ENCODE data around the gene ARHGAP26.

Gene ARHGAP26

DNA sequence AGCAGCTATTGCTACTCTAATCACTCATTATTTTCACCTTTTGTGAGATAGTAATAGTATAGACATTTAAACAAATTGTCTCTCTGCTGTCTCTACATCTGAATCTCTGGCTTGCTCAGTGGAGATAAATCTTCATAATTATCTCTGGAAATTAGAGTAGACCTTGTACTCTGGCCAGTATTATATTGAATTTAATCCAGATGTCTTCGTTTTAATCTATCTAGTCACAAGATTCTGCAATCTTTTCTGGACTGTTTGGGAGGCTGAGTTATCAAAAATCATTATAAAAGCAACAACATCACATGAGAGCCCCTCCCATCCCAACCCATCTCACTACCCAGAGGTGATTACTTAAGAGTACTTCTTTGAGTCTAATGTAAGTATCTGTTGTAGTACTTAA lies 19.0 kb downstream of the ARHGAP26 start:
- Mint-ChIP-seq H3K27me3 (no peaks in the 10 kb centered on the region), H3K4me1 (ENCODE audit: low read depth) (peaks cover 34% of the 10 kb centered on the region), H3K9me3 (ENCODE audit: low read depth) (no peaks in the 10 kb centered on the region), H3K36me3 (peaks cover 10% of the 10 kb centered on the region), H3K27ac (no peak overlapping the region), H3K4me3 (no peak overlapping the region)

DNA sequence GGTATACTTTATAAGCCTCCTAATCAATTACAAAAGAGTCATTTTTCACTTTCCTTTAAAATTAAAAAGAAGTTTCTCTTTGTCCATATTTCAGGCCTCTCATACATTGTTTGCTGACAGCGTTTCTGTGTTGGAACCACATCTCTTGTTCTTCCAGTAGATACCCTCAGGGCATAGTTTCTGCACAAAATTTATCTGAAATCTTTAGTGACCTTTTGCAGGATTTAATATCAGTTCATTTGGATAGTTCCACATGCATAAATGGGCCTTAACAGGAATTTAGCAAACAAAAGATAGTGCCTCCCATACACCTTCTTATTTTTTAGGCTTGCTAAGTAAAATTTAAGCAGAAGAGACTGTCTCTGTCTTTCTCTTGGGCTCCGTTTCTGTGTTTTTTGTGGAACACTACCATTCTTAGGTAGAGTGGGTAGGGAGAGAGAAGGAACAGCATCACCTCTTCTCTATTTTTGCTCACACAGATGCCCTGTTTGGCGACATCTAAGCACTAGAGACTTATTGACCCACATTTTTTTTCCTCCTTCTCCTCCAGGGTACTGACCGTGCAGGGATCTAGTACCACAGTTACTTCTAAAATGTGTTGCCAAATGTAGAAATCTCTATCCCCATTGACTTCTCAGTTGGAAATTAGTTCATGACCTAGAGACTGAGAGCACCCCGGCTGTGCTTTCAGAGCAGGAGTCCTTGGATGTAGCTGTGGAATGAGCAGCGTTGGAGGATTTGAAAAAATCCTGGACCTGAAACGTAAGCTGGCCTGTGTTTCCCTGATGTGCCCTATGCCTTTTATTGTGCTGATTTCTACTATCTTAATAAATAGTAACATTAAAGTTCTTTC lies 22.1 kb downstream of the ARHGAP26 start:
- peaks cover 30% of the 10 kb centered on the region for H3K4me1 Mint-ChIP-seq (ENCODE audit: low read depth)
- no peaks in the 10 kb centered on the region for H3K27me3 Mint-ChIP-seq
- peaks cover 7% of the 10 kb centered on the region for H3K36me3 Mint-ChIP-seq

DNA sequence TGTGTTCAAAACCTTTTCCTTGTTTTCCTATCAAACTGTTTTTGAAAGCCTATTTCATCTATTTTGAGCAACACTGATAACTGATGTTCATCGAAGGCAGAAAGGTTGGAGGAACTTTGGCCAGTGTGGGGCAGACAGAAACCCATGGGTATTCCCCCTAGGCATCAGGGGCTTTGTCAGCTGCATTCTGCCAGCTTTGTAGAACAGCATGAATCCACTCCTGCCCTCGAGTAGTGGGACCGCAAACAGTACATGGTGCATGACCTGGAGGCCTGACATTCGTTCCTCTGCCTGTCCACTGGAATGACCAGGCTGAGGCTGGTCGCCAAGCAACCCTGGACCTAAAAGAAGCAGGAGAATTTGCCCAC lies 22.7 kb downstream of the ARHGAP26 start:
- peaks cover 33% of the 10 kb centered on the region for H3K4me1 Mint-ChIP-seq (ENCODE audit: low read depth)
- no peak overlapping the region for H3K4me3 Mint-ChIP-seq
- no peaks in the 10 kb centered on the region for H3K27me3 Mint-ChIP-seq
- no peaks in the 10 kb centered on the region for H3K9me3 Mint-ChIP-seq (ENCODE audit: low read depth)
- no peak overlapping the region for H3K27ac Mint-ChIP-seq
- peaks cover 7% of the 10 kb centered on the region for H3K36me3 Mint-ChIP-seq

More for the DNA sequence above, 22.1 kb downstream of the ARHGAP26 start:
- H3K4me3 Mint-ChIP-seq: no peak overlapping the region
- no peaks in the 10 kb centered on the region for H3K9me3 Mint-ChIP-seq (ENCODE audit: low read depth)
- no peak overlapping the region for H3K27ac Mint-ChIP-seq

DNA sequence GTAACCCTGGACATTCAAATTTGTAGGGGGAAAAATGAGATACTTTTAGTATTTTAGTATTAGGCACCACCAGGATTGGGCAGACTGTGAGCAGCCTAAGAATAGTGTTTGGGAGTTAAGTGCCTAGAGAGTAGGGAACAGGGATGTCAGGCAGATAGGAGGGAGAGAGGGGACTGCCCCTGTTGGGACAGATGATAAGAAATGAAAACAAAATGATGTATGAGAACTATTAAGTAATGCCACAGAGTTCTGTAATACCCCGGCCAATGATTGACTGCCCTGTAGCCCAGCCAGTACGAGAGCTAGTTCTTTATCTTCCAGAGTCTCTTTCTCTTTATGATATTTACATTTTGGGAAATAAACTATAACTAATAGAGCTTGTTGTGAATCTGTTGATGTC lies 24.4 kb downstream of the ARHGAP26 start:
- Mint-ChIP-seq H3K4me1 (ENCODE audit: low read depth) (peaks cover 44% of the 10 kb centered on the region), H3K27ac (no peak overlapping the region), H3K36me3 (peaks cover 7% of the 10 kb centered on the region), H3K4me3 (no peak overlapping the region), H3K27me3 (no peaks in the 10 kb centered on the region), H3K9me3 (ENCODE audit: low read depth) (no peaks in the 10 kb centered on the region)

DNA sequence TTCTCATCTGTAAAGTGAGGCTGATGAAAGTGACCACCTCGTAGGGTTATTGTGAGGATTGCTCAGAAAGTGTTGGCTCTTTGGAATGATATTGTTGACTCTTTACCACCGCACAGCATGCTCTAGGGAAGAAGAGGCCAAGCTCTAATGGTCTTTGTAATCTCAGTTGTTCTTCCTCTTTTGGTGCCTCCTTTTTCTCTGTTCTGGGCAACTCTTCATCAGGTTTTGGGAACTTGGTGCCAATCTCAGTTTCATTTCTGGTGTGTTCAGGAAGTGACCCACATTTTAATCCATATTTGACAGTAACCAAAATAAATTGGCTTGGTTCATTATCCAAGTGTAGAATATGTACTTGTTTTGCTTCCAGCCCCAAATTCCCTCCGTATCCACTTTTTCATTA lies 25.1 kb downstream of the ARHGAP26 start:
- peaks cover 51% of the 10 kb centered on the region for H3K4me1 Mint-ChIP-seq (ENCODE audit: low read depth)
- H3K27ac Mint-ChIP-seq: no peak overlapping the region
- no peaks in the 10 kb centered on the region for H3K9me3 Mint-ChIP-seq (ENCODE audit: low read depth)
- H3K4me3 Mint-ChIP-seq: no peak overlapping the region
- no peaks in the 10 kb centered on the region for H3K27me3 Mint-ChIP-seq
- H3K36me3 Mint-ChIP-seq: peaks cover 5% of the 10 kb centered on the region

DNA sequence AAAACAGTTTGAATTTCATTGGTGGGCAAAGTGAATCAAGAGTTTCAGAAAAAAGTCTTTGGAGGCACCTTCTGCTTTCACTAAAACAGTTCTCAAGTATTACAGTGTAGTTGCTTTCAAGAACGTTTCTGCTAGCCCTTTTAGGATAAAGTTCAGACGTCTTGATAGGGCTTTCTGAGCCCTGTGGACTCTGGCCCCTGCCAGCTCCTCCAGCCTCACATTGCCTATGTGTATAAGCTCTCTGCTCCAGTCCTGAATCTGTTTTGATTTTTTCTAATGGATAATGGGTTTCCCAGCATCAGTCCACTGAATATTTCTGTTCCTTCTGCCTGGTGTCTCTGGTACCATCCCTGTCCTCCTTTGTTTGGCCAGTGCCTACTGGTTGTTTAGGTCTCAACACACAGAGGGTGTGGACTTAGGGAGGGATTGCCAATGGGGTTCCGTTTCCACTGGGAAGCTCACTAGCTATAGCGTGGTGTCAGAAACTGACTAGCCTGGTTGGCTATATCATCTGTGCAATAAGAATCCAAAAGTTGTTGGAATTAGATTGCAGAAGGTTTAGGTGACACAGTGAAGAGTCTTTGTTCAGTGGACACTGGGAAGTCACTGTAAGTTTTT lies 26.4 kb downstream of the ARHGAP26 start:
- H3K9me3 Mint-ChIP-seq (ENCODE audit: low read depth): no peaks in the 10 kb centered on the region
- peak overlapping the region; percentile 23 for H3K27ac Mint-ChIP-seq
- H3K4me3 Mint-ChIP-seq: no peak overlapping the region
- H3K4me1 Mint-ChIP-seq (ENCODE audit: low read depth): peaks cover 64% of the 10 kb centered on the region
- no peaks in the 10 kb centered on the region for H3K36me3 Mint-ChIP-seq
- H3K27me3 Mint-ChIP-seq: no peaks in the 10 kb centered on the region

DNA sequence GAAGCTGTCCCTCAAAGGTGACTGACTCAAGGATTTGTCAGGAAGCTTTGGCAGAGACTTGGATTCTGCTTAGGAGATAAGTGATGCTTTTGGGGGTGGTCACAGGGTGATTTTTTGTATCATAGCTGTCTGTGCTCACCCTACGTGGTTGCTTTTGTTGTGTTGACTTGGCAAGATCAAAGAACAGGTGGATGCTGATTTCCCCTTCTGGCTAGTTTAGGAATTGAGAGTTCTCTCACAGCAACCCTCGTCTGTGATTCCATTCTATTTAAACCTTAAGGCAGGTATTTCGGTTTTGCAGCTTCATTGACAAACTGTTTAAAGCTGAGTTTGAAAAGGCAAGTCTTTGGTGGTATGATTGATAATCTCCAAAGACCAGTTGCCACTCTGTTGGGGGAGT lies 27.2 kb downstream of the ARHGAP26 start:
- no peak overlapping the region for H3K4me3 Mint-ChIP-seq
- no peaks in the 10 kb centered on the region for H3K27me3 Mint-ChIP-seq
- H3K4me1 Mint-ChIP-seq (ENCODE audit: low read depth): peaks cover 73% of the 10 kb centered on the region
- H3K9me3 Mint-ChIP-seq (ENCODE audit: low read depth): no peaks in the 10 kb centered on the region
- peak overlapping the region; percentile 9 for H3K27ac Mint-ChIP-seq
- H3K36me3 Mint-ChIP-seq: peaks cover 2% of the 10 kb centered on the region

DNA sequence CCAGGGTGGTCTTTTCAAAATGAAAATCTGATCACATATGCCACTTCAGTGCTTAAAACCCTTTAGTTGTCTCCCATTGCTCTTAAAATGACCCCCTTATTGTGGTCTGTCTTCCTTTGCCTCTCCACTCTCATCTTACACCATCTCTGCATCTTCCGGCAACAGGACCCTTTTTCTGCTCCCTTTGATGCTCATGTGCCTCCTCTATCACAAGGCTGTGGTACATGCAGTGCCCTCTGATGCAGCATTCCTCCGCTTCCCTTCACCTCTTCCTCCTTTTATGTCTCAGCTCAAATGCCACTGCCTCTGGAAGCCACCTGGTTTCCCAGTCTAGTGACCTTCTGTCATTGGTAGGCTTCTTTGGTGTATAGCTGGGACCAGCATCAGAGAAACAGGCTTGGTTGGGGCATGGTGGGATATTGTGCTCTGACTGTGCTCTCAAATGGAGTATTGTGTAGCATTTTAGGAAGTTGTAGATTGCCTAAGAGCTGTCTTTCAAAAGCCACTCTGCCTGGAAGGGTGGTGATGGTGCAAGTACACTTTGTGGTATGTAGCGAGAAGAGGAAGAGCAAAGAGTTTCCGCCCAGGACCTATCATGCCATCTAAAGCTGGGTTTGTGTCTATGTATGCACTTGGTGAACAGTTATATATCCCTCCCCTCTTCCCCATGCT lies 28.1 kb downstream of the ARHGAP26 start:
- Mint-ChIP-seq H3K4me3 (peak overlapping the region; percentile 27), H3K36me3 (peaks cover 2% of the 10 kb centered on the region), H3K27me3 (no peaks in the 10 kb centered on the region), H3K27ac (peak overlapping the region; percentile 98), H3K9me3 (ENCODE audit: low read depth) (no peaks in the 10 kb centered on the region), H3K4me1 (ENCODE audit: low read depth) (peaks cover 78% of the 10 kb centered on the region)

DNA sequence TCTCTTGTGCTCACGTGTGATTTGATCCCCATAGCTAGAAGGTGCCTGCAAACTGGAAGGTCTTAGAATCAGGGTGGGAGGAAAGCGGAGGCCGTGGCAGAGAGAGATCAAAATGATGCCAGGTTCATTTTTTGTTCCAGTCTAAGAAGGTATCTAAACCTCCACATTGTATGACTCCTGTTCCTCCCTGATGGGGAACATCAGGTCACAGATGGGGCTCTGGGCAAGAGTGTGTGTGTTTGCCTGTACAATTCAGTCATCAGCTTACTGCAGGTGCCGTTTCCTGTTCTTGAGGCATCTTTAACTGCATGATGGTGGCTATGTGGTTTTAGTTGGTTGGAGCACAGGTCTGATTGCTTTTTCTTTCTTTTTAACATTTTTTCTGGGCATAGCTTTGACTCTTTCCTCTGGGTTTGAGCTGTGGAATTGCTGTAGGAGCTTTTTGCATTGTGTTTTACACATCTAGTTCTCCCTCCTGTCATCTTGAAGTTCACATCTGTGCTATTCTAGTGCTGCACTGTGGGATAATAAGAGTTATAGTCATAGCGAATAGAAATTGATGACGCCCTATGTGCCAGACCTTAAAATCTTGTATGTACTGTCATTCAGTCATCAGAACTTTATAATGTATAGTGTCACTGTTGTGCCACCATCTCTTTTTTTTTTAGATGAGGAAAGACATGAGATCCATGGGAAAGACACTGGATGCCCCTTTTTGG lies 30.8 kb downstream of the ARHGAP26 start:
- no peaks in the 10 kb centered on the region for H3K9me3 Mint-ChIP-seq (ENCODE audit: low read depth)
- H3K4me1 Mint-ChIP-seq (ENCODE audit: low read depth): peaks cover 74% of the 10 kb centered on the region
- H3K4me3 Mint-ChIP-seq: peak overlapping the region; percentile 83
- peaks cover 2% of the 10 kb centered on the region for H3K36me3 Mint-ChIP-seq
- no peaks in the 10 kb centered on the region for H3K27me3 Mint-ChIP-seq
- peak overlapping the region; percentile 98 for H3K27ac Mint-ChIP-seq

DNA sequence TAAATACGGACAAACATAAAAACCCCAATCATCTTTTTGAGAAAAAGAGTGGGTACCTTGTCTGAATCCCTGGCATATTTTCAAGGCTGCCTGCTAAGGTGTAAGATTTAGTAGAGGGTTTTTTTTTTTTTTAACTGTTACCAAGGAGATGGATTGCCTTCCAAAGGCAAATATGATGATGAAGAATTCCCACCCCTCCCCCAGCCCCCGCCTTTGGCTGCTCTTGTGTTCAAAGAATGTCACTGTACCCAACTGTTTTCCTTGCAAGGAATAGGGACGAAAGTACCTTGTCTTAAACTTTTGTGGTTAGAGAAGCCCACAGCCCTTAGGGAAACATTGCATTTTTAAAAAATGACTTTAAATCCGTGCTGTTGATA lies 31.3 kb downstream of the ARHGAP26 start:
- no peaks in the 10 kb centered on the region for H3K9me3 Mint-ChIP-seq (ENCODE audit: low read depth)
- peak overlapping the region; percentile 98 for H3K27ac Mint-ChIP-seq
- peaks cover 71% of the 10 kb centered on the region for H3K4me1 Mint-ChIP-seq (ENCODE audit: low read depth)
- peak overlapping the region; percentile 83 for H3K4me3 Mint-ChIP-seq
- no peaks in the 10 kb centered on the region for H3K27me3 Mint-ChIP-seq
- peaks cover 2% of the 10 kb centered on the region for H3K36me3 Mint-ChIP-seq

DNA sequence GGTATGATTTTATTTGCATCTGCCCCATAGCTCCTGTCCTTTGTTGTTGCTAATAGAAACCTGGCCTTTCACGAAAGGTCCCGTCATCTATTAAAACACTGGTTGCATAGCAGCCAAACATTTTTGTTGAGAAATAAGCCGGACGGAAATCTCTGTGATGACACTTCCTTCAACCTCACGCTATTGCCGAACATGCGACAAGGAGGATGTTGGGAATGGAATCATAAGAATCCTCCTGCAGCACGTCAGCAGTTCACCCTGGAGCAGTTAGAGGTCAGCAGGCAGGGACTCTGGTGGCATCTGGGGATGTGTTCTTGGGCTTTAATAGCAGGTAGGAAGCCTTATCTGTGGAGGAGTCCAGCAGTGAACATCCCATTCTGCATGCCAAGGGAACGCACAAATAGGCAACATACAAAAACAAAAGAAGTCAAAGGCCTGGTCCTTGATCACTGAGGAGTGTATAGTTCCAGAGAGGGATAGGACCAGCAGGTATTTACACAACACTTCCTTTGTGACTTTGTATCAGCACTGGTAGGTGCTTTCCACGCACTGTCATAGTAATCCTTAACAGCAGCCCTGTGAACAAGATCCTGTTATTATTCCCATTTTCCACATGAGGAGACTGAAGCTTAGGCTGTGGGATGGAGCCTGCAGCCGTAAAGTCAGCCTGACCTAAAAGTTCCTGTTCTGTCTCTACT lies 33.4 kb downstream of the ARHGAP26 start:
- Mint-ChIP-seq H3K9me3 (ENCODE audit: low read depth) (no peaks in the 10 kb centered on the region), H3K27me3 (no peaks in the 10 kb centered on the region), H3K4me1 (ENCODE audit: low read depth) (peaks cover 53% of the 10 kb centered on the region), H3K4me3 (no peak overlapping the region), H3K36me3 (peaks cover 2% of the 10 kb centered on the region), H3K27ac (no peak overlapping the region)

DNA sequence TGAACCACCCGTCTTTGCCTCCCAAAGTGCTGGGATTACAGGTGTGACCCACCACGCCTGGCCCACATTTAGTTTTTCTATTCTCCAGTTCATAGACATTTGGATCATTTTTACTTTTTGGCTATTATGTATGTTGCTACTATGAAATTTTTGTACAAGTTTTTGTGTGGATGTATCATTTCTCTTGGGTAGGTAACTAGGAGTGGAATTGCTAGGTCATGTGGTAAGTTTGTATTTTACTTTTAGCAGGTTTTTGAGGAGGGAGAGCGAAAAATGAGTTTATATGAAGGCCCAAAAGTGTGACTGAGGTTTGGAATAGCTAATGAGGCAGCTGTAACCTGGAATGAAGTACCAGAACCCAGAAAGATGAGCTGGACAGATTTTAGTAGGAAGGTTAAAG lies 35.2 kb downstream of the ARHGAP26 start:
- peaks cover 50% of the 10 kb centered on the region for H3K4me1 Mint-ChIP-seq (ENCODE audit: low read depth)
- H3K27me3 Mint-ChIP-seq: no peaks in the 10 kb centered on the region
- H3K27ac Mint-ChIP-seq: no peak overlapping the region
- H3K36me3 Mint-ChIP-seq: peaks cover 2% of the 10 kb centered on the region
- no peak overlapping the region for H3K4me3 Mint-ChIP-seq
- no peaks in the 10 kb centered on the region for H3K9me3 Mint-ChIP-seq (ENCODE audit: low read depth)

DNA sequence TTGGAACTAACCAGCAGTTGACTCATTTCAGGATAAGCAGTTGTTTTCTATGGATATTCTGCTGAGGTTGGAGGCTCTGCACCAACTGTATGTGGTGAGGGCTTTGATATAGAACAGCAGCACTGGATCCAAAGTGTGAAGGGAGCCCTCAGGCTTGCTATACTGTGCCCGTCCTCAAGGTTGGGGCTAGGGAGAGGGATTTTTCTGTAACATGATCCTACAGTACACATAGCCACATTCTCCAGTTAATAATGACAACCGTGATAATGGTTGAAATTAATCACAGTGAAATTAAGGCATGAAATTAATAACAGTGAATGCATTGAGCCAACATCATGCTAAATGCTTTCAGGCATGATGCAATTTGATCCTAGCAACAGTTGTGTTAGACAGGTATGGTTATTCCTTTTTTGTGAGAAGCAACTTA lies 36.7 kb downstream of the ARHGAP26 start:
- Mint-ChIP-seq H3K9me3 (ENCODE audit: low read depth) (no peaks in the 10 kb centered on the region), H3K27me3 (no peaks in the 10 kb centered on the region), H3K27ac (no peak overlapping the region), H3K4me3 (no peak overlapping the region), H3K36me3 (peaks cover 2% of the 10 kb centered on the region), H3K4me1 (ENCODE audit: low read depth) (peaks cover 39% of the 10 kb centered on the region)

DNA sequence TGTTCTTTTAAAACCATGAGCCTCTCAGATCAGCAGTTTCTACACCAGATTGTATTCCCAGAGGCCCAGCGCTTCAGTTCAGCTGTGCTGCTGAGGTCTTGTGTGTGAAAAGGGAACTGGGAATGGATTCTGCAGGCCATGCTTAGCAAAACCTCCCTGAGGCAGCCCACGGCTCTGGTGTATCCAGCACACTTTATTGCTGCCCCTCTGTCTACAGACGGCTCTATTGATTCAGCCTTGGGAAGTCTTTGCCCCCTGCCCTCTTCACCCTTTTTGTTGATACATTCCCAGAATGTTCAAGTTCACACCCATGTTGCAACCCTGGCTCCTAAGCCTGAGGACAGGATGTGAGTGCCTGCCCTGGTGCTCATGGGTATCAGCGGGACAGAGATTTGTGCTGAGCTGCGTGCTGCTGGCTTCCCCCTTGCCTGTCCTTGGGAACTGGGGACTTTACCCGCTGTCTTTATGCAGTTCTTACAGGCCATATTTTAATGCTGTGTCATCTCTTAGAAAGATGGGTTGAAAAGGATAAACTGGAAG lies 37.3 kb downstream of the ARHGAP26 start:
- Mint-ChIP-seq H3K27me3 (no peaks in the 10 kb centered on the region), H3K4me3 (no peak overlapping the region), H3K9me3 (ENCODE audit: low read depth) (no peaks in the 10 kb centered on the region), H3K36me3 (no peaks in the 10 kb centered on the region), H3K4me1 (ENCODE audit: low read depth) (peaks cover 35% of the 10 kb centered on the region), H3K27ac (no peak overlapping the region)
